GM11168 (cell line): Measurements from ENCODE around the gene FRMD8.

ENCODE experiments used
- in situ Hi-C: fragments of 300-500 bp; cut with MboI; formaldehyde crosslinking; loops from one replicate; pipeline ENCODE4 v1.12.0; 2022; ENCODE audit warnings: low sequenced_read_pairs; ENCODE audit not compliant: unreplicated experiment

Gene FRMD8

GRCh38 chr11:65386307-65387140, at the start of gene FRMD8:
TSS of gene FRMD8 (plus strand) at chr11:65386637. CDS start at chr11:65387037, 400 bp downstream.
- in situ Hi-C loops = no loop called here

- in situ Hi-C loops = no loop called here
Observed at GRCh38 chr11:65338676-65339075, 47.8 kb upstream of the FRMD8 start.

- in situ Hi-C loops = no loop called here
Observed at GRCh38 chr11:65340226-65340625, 46.2 kb upstream of the FRMD8 start.

- in situ Hi-C loops = no loop called here
Observed at GRCh38 chr11:65341856-65342255, 44.6 kb upstream of the FRMD8 start.

DNA sequence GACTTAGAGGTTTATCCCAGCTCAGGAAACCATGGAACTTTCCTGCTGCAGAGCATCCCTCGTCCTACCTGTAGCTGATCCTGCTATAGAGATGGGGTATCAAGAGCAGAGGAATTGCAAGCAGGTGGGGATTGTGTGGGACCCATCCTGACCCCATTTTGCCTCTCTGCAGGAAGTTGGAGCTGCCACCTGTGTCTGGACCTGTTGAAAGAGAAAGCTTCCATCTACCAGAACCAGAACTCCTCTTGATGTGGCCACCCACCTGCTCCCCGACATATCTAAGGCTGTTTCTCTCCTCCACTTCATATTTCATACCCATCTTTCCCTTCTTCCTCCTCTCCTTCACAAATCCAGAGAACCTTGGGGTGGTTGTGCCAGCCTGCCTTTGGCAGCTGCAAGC, 34.9 kb upstream of the FRMD8 start:
- in situ Hi-C loops = no loop called here

- in situ Hi-C loops = no loop called here
Observed at GRCh38 chr11:65352783-65353182, 33.7 kb upstream of the FRMD8 start.

- in situ Hi-C loops = no loop called here
Observed at GRCh38 chr11:65353376-65353775, 33.1 kb upstream of the FRMD8 start.

DNA sequence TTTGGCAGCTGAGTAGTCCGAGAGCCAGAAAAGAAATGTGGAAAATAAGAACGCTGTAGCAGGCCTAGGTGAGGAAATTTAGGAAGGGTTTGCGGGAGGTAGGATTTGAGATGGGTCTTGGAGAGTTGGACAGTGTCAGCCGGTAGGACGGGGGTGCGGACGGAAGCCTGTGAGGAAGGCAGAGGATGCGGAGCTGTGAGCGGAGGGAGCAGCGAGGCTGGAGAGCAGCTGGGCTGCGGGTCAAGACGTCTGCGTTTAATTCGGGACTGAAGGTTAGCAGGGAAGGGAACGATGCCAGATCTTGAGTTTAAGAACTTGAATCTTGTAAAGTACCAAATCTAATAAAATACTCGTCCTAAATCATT, 32.6 kb upstream of the FRMD8 start:
- in situ Hi-C loops = no loop called here

- in situ Hi-C loops = no loop called here
Observed at GRCh38 chr11:65354265-65355012, 32.0 kb upstream of the FRMD8 start, which contains the start of gene TIGD3. TSS of gene TIGD3 (plus strand) at chr11:65354751. CDS start at chr11:65355809, 1,058 bp downstream.

- in situ Hi-C loops = no loop called here
Observed at GRCh38 chr11:65355013-65355775, 31.2 kb upstream of the FRMD8 start.

DNA sequence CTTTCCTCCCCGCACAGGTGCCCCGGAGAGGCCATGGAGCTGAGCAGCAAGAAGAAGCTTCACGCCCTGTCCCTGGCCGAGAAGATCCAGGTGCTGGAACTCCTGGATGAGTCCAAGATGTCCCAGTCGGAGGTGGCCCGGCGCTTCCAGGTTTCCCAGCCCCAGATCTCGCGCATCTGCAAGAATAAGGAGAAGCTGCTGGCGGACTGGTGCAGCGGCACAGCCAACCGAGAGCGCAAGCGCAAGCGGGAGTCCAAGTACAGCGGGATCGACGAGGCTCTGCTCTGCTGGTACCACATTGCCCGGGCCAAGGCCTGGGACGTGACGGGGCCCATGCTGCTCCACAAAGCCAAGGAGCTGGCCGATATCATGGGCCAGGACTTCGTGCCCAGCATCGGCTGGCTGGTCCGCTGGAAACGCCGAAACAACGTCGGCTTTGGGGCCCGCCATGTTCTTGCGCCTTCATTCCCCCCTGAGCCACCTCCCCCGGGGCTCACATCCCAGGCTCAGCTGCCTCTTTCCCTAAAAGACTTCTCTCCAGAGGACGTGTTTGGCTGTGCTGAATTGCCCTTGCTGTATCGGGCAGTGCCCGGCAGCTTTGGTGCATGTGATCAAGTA, 30.6 kb upstream of the FRMD8 start:
- in situ Hi-C loops = no loop called here

GRCh38 chr11:65356394-65356972, 30.0 kb upstream of the FRMD8 start:
- in situ Hi-C loops = no loop called here

DNA sequence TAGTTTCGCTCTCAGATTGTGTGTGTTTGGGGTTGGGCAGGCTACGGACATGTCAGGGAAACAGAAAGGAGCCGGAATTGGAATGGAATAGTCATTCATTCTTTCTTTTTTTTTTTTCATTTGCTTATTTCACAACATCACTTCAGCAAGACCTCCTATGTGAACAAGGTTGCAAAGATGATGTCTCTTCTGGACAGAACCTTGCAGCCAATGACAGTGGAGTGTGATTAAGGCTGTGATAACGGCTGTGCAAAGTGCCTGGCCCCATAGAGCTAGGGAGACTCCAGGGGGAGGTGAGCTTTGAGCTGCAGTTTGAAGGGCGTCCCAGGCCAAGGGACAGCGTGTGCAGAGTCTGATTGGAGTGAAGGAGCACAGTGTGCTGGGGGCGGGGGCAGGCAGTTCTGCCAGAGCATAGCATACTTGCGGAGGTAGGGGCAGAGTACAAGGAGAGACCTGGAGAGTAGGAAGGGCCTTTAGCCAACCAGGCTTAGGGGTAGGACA, 28.5 kb upstream of the FRMD8 start:
- in situ Hi-C loops = no loop called here

GRCh38 chr11:65362320-65362931, 24.0 kb upstream of the FRMD8 start:
- in situ Hi-C loops = no loop called here

GRCh38 chr11:65362966-65363365, 23.5 kb upstream of the FRMD8 start:
- in situ Hi-C loops = no loop called here

DNA sequence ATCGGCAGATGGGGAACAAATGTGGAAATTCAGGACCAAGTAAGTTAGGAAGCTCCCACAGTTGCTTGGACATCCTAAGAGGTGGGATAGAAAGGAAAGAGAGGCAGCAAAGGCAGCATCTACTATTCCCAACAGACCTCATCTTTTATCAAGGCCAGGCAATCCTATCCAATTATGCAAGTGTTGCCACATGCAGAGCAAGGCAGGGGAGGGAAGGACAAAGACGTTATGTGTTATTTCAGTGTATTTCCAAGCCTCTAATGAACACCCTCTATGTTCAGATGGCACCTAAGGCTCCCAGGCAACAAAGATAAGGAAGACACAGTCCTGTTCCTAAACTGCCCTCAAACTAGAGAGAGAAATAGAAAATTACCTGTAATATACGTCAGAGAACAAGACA, 22.7 kb upstream of the FRMD8 start:
- in situ Hi-C loops = no loop called here

GRCh38 chr11:65366340-65366773, 20.1 kb upstream of the FRMD8 start:
- in situ Hi-C loops = no loop called here

DNA sequence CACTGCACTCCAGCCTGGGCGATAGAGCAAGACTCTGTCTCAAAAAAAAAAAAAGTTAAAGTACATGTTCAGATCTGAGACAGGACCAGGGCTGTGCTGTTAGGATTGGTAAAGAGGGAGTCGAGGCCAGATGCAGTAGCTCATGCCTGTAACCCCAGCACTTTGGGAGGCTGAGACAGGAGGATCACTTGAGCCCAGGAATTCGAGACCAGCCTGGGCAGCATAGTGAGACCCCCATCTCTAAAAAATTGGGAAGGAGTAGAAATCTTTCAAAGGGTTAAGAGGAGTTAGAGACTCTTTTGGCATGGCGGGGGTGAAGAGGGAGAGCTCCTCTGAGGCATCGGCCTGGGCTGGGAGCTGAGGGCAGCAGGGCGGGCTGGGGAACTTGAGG, 15.8 kb upstream of the FRMD8 start:
- in situ Hi-C loops = no loop called here

GRCh38 chr11:65373839-65374580, 12.4 kb upstream of the FRMD8 start:
- in situ Hi-C loops = no loop called here
